NCI-H1092 treated with DMSO at 0.1 percent for 48 hours (cell line): ENCODE measurements around the gene ODAD2.
"Not testable (repeated sequence)": the region's sequence is repeated elsewhere in the genome, so short reads cannot be mapped to it uniquely, and the experiment has no call there.

Source experiments
- DNase-seq: peaks from one replicate; lab custom pipeline; 2025; lab: John Stamatoyannopoulos, UW

The ODAD2 gene

GRCh38 chr10:27959093-27959715, 39.7 kb downstream of the ODAD2 start:
- no peak for DNase-seq

DNA sequence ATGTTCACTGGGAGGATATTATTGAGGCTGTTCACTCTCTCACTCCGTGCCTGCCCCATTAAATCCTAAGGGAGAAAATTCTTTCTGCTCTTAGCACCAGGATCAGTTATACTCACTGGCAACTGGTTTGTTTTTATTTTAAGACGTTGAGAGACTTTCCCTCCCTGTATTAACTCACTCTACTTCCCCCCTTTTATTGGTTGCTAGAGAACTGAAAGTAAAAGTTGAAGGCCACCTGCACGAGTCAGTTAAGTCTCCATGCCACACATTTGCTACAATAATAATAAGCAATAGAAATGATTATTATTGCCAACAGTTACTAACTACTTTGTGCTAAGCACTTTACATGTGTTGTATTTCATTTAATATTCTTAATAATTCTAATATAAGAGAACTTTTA, 40.5 kb downstream of the ODAD2 start:
- DNase-seq: not testable (repeated sequence)

GRCh38 chr10:27950242-27950564, 48.7 kb downstream of the ODAD2 start:
- no peak for DNase-seq

GRCh38 chr10:27949528-27950241, 49.2 kb downstream of the ODAD2 start:
- DNase-seq: no peak

DNA sequence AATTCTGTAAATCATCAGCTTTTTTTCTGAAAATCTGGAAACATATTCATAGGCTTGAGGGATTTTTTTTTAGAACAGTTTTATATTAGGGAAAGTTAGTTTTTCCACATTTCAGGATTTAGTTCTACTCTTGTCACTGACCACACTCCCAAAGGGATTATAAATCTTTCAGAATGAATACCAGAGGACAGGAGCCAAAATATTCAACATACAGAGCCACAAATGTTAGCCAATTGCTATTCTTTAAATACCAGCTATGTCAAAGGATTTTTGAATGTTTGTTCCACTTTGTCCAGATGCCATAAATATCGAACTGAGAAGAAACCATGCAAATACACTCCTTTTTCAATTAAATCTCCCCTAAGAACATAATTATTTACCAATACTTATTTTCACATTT, 50.7 kb downstream of the ODAD2 start:
- DNase-seq: no peak

DNA sequence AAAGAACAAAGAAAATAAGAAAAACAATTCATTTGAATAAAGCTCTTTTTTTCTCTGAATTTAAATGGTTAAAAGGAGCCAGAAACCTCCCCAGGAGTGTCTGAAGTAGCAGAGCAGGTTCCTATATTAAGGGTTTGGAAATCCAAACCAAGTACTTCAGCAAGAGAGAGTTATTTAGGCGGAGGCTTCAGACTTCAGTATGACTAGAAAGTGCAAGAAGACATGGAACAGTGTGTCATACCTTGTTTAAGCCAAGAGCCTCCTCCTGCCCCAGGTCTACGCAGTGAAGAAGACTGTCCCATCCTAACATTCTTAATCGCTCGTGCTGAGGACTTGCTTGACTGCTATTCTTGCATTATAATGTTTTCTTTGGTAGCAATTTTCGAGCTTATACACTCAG, 51.3 kb downstream of the ODAD2 start:
- no peak for DNase-seq

DNA sequence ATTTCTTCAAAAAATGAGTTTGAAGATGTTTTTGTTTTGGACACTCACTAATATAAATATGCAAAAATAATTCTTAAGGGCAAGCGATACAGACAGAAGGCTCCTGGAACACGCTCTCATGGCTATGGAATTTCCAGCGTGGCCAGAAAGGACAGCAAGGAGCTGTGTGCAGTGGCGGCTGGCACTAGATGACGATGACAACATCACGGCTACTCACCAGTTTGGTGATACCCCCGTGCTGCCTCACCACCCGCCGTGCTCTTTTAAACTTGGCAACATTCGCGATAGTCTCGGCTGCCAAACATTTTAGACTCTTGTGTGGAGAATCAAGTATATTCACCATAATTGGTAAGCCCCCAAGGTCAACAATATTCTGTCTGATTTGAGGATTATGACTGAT, 54.9 kb downstream of the ODAD2 start:
- no peak for DNase-seq

DNA sequence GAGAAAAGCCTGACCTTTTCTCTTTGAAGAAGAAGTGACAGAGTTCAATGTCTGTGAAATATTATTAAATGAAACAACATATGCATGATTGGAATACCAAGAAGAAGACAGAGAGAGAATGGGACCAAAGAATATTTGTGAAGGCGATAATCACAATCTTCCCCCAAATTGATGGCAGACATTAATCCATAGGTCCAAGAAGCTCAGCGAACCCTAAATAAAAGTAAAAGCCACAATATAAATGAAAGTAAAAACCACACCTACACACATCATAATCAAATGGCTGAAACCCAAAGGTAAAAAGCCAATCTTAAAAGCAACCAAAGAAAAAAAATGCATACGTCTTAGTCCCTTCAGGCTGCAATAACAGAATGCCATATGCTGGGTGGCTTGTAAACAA, 84.0 kb downstream of the ODAD2 start:
- DNase-seq: no peak

- no peak for DNase-seq
These were observed 86.6 kb downstream of the ODAD2 start for GRCh38 chr10:27912231-27912630.

DNA sequence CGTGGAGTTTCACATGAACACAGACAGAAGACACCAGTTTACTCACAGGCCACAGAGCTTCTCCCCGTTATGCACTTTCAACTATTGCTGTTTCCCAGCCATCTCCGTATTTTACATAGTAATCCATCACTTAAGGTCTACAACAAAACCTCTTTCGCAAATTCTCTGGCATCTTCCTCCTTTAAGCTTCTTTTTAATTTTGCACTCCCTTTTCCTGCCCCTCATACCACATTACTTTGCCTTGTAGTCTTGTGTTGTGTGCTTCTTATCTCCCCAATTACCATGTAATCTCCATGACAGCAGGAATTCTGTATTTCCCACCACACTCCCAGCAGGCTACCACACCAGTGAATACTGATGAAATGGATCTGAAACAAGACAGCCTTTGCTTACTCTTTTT, 87.3 kb downstream of the ODAD2 start:
- no peak for DNase-seq

DNA sequence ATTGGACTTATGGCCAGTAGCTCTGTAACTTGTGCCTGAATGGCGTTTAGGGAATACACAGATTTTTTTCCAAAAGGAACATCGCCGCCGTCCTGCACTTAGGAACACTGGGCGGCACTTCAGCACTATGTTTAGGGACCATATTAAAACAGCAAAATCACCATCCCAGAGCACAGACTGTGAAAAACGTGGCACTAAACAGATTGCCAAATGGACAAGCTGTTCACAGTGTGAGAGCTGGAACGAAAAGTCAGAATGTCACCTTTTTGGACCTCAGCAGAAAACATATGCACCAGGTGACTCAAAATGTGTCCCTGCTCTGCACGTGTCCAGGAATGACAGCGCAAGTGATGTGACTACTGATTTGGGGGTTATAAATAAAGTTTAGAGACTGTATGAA, 87.9 kb downstream of the ODAD2 start:
- DNase-seq: no peak

DNA sequence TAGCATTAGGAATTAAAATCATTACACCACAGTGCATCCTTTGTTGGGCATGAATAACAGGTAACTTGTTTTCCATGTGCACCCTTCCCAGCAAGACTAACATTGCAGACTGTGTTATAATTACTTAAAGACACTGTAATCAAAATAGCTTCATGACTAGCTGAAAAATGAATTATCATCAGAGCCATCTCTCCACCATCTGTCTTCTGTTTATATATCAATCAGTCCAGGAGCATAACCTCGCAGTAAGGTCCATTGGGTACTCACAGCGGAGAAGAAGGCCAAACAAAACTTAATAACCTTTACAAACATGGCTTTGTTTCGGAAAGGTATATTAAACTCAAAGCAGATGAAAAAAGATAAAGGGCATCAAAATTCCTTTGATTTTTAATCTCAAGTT, 90.6 kb downstream of the ODAD2 start:
- DNase-seq: no peak

GRCh38 chr10:27899485-27899884, 99.4 kb downstream of the ODAD2 start:
- not testable (repeated sequence) for DNase-seq

DNA sequence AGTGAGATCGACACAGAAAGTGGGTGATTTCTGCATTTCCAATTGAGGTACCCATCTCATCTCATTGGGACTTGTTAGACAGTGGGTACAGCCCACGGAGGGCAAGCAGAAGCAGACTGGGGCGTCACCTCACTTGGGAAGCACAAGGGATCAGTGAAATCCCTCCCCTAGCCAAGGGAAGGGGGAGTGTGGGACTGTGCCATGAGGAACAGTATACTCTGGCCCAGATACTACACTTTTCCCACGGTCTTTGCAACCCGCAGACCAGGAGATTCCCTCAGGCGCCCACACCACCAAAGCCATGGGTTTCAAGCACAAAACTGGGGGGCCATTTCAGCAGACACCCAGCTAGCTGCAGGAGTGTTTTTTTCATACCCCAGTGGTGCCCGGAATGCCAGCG, 99.8 kb downstream of the ODAD2 start:
- no peak for DNase-seq

DNA sequence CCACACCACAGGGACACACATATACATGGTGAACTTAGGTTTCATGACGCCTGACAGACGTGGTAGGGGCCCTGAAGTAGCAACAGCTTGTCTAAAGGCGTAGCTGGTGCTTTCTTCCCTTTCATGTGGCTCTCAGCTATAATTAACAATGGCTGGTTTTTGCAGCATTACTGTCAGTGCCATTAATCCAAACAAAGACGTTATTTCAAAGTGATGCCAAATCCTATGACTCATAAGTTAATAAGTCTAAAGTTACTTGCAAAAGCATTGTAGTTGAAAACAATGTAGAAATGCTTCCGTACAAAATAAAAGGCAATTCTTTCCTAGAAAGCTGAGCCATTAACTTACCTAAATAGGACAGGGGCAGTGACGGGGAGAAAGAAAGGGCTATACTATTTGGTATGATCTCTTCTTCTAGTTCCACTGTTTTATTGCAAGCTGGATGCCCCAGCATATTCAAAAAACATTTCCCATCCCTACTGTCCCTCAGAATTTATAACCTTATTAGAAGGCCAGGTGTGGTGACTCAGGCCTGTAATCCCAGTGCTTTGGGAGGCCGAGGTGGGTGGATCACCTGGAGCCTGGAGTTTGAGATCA, 105.4 kb downstream of the ODAD2 start:
- no peak for DNase-seq

DNA sequence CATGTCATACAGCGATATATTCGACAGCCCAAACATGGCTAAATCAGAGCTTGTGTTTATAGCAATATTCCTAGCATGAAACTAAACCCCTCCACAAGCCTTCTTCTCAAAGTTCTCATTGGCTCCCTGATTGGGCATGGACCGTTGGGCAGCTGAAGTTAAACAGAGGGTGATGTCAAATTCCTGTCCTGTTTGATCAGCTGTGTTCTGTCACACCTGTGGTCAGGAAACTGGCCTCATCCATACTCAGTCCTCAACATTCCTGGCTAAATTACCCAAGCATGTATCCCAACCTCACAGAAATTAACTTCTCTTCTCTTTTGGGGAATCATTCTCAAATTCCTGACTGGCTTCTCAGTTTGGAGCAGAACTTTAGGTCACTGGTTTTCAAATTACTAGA, 107.9 kb downstream of the ODAD2 start:
- DNase-seq: no peak

GRCh38 chr10:27889518-27889917, 109.4 kb downstream of the ODAD2 start:
- DNase-seq: no peak

DNA sequence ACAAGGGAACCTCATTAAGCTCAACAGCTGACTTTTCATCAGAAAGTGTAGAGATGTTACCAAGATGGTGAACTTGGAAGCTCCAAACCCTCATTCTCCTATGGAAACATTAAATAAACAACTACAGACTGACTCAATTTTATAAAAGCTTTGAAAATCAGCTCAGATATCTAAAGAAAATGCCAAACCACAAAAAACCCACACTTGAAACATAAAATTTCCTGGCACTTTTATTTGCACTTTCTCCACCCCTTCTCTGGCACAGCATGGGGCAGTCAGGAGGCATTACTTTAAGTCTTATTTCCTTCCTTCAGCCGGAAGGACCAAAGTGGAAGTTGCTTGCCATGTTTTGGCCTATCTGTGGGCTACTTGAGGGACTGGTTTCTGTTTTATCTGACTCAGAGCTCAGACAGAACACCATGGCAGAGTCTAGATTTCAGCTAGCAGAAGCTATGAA, 114.7 kb downstream of the ODAD2 start:
- no peak for DNase-seq

DNA sequence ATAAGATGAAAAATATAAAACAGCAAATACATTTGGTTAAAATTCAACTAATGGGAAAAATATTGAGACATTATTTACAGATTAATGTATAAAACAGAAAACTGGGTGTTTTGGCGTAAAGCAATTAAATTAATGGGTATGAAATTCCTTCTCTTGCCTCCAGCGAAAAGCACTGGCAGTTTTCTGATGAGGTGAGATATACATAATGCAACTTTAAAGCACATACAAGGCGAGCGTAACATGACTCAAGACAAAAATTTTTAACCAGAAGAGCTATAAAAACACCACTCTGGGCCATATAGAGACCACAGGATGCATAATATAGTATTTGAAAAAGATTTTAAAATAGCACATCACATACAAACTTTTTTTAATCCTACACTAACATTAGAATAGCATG, 120.6 kb downstream of the ODAD2 start:
- no peak for DNase-seq

DNA sequence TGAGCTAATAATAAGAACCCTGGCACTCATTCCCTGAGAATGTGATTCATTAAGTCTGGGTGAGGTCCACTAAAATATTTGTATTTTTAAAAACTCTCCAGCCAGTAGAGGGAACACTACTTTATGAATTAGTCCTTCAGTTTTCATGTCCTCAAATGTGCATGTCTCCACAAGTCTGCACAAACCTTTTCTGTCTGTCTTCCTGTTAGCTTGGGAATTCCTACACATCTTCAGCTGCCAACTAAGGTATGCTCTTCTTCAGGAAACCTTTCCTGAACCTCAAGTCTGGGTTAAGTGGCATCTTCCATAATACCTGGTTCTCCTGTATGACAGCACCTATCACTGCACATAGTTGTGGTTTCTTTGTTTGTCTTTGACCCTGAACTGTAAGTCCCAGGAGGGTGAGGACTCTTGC, 133.7 kb downstream of the ODAD2 start:
- no peak for DNase-seq

DNA sequence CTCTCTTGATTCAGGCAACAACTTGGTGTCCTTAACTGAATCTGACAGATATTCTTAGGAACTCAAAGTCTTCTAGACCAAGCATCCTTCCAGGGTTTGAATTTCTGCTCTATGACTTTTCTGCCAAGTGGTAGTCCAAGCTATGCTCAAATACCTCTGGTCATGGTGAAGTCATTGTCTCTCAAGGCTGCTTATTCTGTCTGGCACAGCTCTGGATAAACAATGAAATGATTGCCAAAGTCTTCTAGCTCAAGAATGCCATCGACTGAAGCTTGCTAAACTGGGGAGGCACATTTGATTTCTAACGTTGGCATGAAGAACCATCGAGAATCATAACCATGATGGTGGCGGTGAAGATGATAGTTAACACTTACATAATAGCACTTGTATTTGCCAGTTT, 137.1 kb downstream of the ODAD2 start:
- DNase-seq: no peak

- DNase-seq: peak; percentile 0
These were observed 141.3 kb downstream of the ODAD2 start for GRCh38 chr10:27857616-27858015.

GRCh38 chr10:27844223-27844622, 154.7 kb downstream of the ODAD2 start:
- DNase-seq: no peak

DNA sequence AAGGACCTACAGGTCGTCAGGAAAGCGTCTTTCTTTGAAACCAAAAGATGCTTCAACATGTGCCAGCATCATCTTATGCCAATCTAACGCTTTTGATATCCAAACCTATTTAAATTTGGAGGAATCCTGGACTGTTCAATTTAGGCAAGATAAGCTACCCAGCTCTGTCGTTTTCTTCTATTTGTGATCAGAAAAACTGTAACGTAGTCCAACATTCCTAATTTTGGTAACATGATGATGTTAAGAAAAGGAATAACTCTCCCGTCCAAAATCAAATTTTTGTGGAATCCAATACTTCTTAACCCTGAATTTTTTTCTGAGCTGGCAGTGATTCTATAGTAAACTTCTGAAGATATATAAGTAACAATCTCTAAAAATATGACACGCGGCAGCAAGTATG, 160.0 kb downstream of the ODAD2 start:
- DNase-seq: no peak
